Measurements from ENCODE around the gene GRHL1.

DNA sequence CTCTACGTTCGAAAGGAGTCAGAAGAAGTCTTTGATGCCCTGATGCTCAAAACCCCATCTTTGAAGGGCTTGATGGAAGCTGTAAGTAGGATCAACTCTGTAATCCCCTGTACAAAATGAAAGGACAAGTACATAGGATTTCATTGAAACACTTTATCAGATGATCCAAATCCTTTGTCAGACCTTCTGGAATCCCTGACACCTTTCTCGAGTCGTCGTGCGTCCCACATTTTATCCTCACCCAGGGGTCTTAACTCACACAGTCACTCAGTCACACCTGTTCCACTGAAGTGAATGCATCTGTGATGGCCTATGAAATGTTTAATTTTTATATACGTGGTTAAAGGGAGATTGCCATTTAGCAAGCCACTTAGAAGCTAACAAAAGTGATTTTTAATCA, 44.8 kb downstream of the GRHL1 start:
- no peak for TF ChIP-seq ZBTB1 (tag by site-specific recombination; IDR thresholded peaks at IDR 0.05)
- TF ChIP-seq, protein P1, sequence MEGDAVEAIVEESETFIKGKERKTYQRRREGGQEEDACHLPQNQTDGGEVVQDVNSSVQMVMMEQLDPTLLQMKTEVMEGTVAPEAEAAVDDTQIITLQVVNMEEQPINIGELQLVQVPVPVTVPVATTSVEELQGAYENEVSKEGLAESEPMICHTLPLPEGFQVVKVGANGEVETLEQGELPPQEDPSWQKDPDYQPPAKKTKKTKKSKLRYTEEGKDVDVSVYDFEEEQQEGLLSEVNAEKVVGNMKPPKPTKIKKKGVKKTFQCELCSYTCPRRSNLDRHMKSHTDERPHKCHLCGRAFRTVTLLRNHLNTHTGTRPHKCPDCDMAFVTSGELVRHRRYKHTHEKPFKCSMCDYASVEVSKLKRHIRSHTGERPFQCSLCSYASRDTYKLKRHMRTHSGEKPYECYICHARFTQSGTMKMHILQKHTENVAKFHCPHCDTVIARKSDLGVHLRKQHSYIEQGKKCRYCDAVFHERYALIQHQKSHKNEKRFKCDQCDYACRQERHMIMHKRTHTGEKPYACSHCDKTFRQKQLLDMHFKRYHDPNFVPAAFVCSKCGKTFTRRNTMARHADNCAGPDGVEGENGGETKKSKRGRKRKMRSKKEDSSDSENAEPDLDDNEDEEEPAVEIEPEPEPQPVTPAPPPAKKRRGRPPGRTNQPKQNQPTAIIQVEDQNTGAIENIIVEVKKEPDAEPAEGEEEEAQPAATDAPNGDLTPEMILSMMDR (tag by site-specific recombination; IDR thresholded peaks at IDR 0.05) = no peak
- TF ChIP-seq, protein P2, sequence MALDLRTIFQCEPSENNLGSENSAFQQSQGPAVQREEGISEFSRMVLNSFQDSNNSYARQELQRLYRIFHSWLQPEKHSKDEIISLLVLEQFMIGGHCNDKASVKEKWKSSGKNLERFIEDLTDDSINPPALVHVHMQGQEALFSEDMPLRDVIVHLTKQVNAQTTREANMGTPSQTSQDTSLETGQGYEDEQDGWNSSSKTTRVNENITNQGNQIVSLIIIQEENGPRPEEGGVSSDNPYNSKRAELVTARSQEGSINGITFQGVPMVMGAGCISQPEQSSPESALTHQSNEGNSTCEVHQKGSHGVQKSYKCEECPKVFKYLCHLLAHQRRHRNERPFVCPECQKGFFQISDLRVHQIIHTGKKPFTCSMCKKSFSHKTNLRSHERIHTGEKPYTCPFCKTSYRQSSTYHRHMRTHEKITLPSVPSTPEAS (tag by site-specific recombination; IDR thresholded peaks at IDR 0.05) = no peak
